Myocyte (in vitro differentiated cells): ENCODE data around the gene HPCAL1. TPM values are rescaled to one million over a fixed set of nuclear protein-coding genes. Genes with fewer than 3 reads are reported as not detected.

Experiments used
- DNase-seq: peaks from one replicate; pipeline ENCODE4 v3.0.0-alpha.2; 2012; ENCODE audit warnings: low read depth
- total RNA-seq: library from RNA; depleted of rRNA; stranded (reverse); fragments of >200 nt; gene quantifications from 2 replicates; pipeline ENCODE4 v1.2.3, GENCODE V29; 2014

The HPCAL1 gene
- total RNA-seq, 1 donor from 2014 or later: 91.6 TPM

DNA sequence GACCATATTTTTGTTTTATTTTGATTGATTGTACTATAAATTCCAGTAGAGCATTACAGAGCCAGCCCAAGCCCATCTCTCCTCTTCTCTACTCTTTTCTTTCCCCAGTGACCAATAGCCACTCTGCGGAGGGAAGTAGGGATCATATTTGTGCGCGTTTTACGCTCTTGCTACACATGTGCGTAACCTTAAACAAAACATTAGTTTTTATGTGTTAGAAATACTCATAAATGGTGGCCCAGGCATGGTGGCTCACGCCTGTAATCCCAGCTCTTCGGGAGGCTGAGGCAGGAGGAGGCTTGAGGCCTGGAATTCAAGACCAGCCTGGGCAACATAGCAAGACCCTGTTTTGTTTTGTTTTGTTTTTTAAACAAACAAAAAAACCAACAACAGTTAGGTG lies 31.3 kb downstream of the HPCAL1 start:
- DNase-seq: no peak

DNA sequence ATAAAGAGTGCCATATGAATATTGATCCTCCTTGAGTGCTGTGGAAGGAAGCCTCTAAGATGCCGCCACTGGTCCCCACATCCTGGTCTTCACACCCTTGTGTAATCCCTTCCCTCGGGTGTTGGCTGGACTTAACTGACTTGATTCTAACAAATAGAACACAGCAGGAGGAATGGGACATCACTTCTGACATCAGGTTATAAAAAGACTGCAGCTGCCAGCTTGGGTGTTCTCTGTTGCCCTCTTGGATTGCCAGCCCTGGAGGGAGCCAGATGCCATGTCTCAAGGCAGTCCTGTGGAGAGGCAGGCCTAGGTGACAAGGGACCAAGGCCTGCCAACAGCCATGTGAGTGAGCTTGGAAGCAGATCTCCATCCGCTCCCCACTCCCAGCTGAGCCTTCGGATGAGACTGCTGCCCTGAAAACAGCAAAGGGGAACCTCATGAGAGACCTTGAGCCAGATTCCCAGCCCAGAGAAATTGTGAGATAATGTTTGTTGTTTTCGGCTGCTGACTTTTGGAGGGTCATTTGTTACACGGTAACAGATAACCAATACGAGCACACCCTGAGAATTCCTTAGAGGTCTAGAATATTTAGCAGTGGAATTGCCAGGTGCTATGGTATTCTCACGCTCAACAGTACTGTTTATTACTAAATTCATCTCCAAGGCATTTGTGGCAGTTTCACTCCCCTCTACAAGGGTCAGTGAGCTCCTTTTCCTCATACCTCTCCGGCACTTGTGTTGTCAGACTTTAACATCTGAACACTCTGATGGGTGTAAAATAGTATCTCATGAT lies 32.5 kb downstream of the HPCAL1 start:
- peak; percentile 76 for DNase-seq

DNA sequence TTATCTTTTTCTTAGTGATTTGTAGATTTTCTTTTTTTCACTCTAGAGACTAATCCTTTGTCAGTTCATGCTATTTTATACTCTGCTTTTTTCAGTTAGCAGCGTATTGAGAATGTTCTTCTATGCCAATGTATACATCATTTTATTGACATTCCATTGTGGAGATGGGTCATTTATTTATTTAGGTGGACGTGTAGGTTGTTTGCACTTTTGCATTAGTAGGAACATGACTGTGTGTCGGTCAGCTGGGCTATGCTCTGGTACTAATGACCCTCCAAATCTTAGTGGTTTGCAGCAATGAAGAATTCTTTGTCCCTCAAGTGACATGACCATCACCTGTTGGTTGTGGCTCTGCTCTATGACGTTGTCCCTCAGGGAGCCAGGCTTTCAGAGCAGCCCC lies 33.6 kb downstream of the HPCAL1 start:
- peak; percentile 41 for DNase-seq

DNA sequence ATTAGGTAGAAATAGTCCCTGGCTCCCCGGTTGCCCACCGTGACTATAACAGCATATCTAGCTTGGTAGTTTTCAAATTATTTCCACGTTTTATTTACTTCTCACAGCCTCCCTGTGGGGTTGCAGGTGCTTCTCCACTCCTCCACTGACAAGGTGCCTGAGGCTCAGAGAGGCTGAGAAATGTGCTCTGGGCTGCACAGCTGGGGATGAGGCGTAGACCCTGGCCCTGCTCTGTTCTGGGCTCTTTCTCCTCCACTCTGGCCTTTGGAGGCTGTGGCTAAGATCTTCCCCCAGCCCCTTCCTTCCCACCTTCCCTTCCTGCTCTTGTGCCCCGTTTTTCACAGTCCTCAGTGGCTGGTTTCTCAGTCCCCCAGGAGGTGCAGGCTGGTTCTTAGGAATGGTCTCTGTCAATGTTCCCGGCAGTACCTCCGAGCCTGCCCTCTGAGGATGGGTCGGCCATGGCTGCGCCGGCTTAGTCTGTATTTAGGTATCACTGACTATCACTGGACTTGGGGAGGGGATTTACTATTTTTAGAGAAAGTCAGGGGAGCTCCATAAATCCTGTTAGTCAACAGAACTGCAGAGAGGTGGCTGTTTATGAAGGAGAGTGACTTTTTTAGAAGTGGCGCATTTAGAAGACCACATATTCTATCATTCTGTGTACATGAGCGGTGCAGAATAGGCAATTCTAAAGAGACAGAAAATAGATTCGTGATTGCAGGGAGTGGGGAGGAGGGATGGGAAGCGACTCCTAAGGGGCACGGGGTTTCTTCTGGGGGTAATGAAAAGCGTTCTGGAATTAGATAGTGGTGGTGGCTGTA lies 35.0 kb downstream of the HPCAL1 start:
- no peak for DNase-seq

DNA sequence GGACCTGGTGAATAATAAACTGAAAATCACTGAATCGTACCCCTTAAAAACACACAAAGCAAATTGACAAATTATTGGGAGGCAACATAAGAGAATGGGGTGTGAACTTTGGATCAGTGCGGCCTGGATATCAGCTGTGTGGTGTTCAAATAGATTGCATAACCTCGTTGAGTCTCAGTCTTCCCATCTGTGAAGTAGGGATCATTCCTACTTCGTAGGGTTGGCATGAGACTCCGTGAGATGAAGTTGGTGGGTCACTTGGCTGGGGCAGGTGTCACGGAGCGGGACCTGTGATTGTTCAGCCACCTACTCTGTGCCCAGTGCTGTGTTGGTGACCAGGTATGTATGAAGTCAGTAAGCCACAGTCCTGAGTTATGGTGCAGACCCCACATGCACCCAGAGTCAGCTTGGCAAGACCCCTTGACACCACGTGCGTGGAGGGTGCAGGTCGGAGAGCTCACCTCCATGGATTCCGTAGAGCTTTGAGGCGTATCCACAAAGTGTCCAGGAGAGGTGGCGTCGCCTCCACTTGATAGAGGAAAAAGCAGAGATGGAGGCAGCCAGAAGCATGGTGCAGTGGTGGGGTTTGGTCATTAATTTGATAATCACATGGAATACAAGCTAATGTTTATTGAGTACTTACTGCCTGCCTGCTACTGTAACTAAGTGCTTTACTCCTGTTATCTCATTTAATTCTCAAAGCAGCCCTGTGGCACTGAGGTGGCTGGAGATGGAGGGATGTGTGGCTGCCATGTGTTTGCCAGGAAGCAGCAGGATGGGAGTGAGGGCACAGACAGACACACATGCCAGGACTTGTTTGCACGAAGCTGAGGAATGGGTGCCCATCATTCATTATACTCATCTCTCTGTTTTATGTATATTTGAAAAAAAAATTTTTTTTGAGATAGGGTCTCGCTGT lies 35.8 kb downstream of the HPCAL1 start:
- DNase-seq: no peak

DNA sequence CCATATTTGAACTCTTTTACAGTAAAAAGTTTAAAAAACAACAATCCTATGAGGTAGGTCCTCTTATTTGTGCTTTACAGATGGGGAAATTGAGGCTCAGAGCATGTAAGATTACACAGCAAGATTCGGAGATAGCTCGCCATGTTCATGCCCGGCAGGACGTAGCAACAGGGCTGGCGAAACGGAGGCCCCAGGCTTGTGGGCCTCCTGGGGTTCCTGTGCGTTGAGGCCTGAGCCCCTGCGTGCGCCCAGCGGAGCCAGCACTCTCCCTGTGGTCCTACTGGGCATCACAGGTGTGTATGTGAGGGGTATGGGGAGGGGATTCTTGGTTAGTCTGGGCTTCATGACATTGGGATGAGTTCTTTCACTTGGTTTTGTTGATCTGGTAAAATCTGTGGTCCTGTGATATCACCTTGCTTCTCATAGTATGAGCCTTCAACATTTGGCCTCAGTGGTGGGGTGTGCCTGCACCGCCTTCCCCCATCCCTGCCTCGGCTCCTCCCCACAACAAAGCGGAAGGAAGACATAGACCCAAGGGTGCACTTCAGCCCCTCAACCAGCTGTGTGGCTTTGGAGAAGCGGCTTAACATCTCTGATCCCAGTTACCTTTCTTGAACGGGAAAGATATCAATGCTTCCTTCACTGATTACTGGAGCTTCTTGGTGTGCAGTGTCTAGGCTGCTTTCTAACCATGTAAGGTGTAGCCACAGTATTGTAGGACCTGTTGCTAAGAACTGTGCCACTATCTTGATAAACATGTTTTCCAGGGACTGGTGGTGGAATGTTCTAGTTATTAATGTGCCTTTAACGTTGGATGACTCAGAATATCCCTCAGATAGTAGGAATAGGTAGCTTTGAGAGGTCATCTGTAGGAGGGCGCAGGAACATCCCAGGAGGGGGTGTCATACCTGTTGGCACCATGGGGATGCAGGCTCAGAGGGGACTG lies 37.2 kb downstream of the HPCAL1 start:
- DNase-seq: no peak

DNA sequence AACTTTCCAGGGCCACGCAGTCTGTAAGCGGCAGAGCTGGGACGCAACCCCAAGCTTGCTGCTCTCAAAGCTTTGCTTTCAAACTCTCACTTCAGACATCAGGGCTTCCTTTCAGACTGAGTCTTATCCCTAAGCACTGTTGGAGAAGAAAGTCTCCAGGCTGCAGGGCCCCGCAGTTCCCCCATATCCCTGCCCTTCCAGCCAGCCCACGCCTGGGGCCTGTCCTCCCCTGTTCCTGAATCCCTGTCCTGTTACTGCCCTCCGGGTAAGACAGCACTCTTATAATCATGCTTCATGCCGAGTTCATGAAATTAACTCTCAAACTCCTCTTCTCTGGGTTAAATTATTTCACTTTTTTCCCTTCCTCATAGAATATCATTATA lies 37.9 kb downstream of the HPCAL1 start:
- DNase-seq: no peak

DNA sequence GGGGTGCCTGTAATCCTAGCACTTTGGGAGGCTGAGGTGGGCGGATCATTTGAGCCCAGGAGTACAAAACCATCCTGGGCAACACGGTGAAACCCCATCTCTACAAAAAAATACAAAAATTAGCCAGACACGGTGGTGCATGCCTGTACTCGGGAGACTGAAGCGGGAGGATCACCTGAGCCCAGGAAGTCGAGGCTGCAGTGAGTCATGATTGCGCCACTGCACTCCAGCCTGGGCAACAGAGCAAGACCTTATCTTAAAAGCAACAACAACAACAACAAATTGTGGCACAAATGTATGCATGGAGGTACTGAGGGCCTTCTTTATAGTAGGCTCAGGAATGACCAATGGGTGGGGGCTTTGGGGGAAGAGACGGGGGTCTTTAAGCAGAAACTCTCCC lies 38.5 kb downstream of the HPCAL1 start:
- DNase-seq: no peak

DNA sequence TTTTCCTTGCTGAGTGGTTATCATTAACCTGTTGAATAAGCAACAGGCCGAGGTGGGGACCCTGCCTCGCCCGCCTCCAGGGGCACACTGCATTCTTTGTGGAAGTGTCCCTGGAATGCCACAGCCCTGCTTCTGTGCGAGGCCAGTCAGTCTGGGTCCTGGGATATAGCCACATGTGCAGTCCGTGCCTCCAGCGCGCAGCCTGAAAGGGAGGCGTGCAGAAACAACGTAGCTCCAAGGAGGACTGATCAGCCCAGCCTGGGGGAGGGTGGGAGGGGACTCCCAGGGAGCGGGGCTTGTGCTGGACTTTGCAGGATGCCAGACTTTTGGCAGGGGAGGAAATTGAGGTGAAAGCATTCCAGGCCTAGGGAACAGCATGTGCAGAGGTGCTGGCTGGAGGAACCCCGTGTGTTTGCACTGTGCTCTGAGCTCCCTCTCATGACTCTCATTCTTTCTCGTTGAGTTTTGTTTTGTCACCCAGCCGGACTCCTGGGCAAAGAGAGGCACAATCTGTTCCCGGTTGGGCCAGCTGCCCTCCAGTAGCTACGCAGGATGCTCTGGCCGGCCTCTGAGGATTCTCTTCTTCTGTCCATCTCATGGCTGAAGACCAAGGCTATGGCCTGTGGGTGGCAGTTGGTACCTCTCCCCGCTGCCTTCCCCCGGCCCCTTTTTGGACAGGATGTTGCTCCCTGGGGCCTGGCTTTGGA lies 39.7 kb downstream of the HPCAL1 start:
- no peak for DNase-seq

DNA sequence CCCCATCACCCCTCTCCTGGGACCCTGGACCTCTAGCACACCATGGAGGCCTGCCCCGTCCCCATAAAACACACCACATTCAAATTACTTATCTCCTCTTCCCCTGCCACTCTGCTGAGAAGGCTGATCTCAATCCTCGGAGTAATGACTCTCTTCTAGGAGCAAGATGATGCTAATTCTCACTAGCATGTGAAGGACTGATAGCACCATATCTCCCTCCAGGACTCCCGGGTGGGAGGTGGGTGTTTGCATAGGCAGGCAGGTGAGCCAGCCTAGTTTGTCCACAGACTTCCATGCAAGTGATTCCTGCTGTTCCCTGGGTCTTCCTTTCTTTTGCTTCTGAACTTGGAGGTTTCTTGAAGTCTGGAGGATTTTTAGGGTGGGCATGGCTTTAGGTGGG lies 40.5 kb downstream of the HPCAL1 start:
- DNase-seq: no peak

DNA sequence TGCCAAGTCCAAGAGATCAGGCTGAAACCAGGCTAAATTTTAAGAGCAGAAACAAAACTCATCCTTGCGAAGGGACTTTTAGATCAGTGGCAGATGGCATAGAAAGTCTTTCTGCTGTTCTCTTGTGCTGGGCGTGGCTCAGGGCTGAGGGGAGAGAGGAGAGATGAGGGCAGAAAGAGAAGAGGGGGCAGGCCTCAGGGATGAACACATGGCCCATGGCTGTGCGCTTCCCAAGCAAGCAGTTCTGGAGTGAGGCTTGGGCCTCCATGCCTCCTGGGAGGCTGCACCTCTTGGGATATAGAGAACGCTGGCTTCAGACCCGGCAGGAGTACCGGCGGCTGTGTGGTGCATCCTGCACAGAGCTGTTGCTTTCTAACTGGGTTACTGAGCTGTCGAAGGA lies 41.0 kb downstream of the HPCAL1 start:
- no peak for DNase-seq

DNA sequence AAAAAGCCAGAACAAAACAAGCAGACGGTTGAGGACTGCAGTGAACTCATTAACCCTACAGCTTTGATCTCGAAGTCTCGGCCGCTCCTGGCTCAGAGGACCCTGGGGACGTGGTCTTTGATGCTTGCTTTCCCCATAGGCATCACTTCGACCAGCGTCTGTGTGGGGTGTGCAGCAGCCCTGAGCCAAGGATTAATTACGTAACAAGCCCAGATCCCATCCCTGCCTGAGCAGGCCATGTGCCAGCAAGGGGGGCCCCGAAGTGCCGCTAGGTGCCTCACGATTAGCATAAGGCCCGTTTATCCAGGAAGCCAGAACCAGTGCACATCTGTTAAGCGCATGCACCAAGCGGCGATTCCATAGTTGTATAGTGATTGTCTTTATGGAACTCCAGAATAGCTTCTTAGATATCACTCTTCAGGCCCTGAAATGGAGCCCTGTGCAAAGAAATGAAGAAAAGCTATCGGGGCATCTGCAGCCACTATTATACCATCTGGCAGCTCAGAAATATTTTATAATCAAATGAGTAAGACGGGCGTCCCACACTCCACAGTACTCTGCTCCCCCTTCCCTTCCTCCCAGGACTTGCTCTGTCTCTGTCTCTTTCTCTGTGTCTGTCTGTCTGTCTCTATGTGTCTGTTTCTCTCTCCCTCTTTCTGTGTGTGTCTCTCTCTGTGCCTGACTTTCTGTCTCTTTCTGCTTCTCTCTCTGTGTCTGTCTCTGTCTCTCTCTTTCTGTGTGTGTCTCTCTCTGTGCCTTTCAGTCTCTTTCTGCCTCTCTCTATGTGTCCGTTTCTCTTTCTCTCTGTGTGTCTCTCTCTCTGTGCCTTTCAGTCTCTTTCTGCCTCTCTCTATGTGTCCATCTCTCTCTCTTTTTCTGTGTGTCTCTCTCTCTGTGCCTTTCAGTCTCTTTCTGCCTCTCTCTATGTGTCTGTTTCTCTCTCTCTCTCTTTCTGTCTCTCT lies 41.7 kb downstream of the HPCAL1 start:
- no peak for DNase-seq

DNA sequence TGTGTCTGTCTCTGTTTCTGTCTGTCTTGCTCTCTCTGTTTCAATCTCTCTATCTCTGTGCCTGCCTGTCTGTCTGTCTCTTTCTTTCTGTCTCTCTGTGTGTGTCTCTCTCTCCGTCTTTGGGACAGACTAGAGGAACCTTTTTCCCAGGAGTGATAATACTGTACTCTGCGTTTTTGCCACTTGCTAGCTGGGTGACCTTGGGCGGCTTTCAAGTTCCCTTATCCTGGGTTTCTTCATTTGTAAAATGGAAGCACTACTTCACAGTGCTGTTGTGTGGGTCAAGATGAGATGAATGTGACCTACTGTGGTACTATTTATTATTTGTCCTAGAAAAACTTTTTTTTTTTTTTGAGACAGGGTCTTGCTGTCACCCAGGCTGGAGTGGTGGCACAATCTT lies 42.4 kb downstream of the HPCAL1 start:
- DNase-seq: no peak

DNA sequence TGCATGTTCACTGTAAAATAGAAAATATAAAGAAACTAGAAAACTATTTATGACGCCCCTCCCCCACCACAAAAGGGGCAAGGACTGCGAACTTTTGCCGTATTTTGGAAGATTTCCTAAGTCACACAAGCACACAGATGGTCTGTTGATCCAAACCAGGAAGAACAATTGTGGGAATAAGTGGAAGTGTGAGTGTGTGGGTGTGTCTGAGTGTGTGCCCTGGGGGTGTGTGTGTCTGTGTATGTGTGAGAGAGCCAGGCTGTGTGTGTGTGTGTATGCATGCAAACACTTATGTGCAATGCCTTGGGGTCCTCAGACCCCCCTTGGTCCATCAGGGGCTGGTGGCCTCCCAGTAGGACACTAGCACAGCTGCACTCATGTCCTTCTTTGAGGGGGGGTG lies 43.1 kb downstream of the HPCAL1 start:
- no peak for DNase-seq

DNA sequence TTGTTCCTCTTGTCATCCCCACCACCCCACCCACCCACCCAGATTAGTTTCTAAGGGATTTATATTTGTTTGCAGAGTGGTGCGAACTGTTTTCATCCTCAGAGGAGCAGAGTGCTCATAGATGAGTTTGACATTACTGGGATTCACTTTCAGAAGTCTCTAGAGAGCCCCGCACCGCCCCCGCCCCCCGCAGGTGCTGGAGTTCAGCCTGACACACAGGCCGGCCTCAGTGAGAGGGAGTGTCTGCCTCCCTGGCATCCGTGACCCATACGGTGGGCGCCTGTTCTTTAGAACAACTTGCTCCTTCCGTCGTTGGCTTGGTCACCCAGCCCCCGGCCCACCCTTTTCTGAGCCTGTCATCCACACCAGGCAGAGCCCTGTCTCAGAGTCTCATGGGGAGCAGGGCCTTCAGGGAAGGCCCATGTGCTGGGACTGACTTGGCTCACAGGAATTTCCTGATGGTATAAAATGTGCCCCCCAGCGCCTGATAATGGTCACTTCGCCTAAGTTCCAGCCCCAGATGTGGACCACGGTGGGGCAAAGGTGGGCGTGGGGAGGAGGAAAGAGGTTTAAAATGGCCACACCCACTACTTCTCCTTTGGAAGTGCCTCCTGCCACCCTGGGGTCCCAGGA lies 44.3 kb downstream of the HPCAL1 start:
- no peak for DNase-seq

DNA sequence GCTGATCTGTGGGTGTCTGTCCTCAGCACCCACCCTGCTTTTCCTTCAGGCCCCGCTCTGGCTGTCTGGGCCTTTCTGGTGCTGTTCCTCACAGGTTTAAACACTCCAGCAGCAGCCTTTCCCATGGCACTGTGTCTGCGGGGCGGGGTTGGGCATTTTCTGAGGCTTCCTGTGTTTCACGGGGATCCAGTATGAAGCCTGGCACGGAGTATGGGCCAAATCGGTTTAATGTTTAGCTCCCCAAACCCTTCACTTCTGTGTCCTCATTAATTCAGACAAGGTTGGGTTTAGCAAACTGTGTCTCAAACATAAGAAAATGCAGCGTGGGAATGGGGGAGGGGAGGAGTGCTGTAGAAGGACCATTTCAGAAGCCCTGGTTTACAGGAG lies 44.9 kb downstream of the HPCAL1 start:
- no peak for DNase-seq

DNA sequence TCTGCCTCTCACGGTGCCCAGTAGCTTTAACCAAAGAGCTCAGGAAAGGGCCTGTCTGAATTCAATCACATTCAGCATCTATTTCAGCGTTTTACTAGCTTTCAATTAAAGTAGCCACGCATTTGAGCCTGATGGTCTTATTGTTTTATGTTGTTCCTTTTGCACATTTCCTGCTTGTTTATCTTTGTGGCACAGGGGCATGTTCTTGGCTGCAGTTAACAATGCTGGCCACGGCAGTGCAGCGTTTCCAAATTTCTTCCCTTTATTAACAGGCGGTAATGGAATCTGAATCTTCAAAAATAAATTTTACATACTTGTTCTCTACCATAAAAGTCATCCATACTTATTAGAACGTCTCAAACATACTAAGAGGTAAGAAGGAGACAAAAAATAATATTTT lies 46.2 kb downstream of the HPCAL1 start:
- no peak for DNase-seq

DNA sequence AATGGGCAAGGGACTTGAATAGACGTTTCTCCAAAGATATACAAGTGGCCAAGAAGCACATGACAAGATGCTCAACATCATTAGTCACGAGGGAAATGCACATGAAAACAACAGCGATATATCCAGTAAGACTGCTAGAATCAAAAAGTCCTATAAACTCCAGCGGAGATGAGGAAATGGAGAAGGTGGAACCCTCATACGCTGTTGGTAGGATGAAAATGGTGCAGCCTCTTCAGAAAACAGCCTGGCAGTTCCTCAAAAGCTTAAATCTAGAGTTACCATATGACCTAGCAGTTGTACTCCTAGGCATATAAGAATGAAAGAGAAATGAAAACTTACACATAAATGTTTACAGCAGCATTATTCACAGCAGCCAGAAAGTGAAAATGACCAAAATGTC lies 48.1 kb downstream of the HPCAL1 start:
- DNase-seq: no peak
